GM18520 (cell line): ENCODE results near the gene AHCY.
"Not testable (repeated sequence)": the region's sequence is repeated elsewhere in the genome, so short reads cannot be mapped to it uniquely, and the experiment has no call there.

Experiments
- ATAC-seq: cut with Tn5 transposase; IDR thresholded peaks from one replicate; pipeline ENCODE4 v1.9.1; 2021; ENCODE audit not compliant: unreplicated experiment

AHCY gene

DNA sequence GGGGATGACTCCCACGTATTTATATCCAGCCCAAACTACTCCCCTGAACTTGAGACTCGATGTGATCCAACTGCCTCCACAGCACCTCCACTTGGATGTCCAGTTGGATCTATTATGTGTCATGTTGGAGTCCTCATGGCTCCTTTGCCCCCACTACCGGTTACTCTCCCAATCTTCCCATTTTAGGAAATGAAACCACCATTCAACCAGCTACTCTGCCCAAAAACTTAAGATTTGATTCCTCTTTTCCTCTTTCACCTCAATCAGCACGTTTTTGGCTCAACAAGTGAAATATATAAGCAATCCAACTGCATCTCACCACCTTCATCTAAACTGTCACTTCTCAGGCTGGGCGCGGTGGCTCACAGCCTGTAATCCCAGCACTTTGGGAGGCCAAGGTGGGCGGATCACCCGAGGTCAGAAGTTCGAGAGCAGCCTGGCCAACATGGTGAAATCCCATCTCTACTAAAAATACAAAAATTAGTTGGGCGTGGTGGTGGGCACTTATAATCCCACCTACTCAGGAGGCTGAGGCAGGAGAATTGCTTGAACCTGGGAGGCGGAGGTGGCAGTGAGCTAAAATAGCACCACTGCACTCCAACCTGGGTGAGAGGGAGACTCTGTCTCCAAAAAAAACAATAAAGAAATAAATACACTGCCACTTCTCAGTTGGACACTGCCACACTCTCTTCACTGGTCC, 3.4 kb downstream of the AHCY start:
- ATAC-seq, result no peak

DNA sequence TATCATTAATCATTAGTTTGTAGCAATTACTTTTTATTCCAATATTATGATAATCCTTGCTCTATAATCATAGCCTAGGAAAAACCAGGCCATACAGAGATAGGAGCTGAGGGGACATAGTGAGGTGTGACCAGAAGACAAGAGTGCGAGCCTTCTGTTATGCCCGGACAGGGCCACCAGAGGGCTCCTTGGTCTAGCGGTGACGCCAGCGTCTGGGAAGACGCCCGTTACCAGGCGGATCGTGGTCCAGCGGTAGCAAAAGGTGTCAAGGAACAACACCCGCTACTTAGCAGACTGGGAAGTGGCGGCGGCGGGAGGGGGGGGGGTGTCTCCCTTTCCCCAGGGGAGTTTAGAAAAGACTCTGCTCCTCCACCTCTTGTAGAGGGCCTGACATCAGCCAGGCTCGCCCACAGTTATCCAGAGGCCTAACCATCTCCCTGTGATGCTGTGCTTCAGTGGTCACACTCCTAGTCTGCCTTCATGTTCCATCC, 4.8 kb downstream of the AHCY start:
- ATAC-seq, result not testable (repeated sequence)

DNA sequence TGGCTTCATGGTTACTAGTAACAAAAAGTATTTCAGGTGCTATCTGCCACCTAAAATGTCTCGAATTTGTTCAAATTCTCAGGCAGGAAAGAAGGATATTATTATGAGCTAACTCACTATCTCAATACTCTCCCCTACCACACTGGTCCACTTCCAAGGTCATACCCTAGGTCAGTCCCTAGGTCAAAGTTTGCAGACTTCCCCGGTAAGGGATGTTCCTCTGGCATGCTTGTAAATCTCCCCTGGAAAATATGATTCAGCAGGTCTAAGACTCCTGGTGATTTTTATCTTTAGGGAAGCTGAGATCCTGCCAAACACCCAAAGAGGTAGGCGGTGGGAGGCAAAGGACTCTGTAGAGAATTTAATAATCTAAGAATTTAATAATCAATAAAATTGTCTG, 6.7 kb downstream of the AHCY start:
- ATAC-seq, result no peak

DNA sequence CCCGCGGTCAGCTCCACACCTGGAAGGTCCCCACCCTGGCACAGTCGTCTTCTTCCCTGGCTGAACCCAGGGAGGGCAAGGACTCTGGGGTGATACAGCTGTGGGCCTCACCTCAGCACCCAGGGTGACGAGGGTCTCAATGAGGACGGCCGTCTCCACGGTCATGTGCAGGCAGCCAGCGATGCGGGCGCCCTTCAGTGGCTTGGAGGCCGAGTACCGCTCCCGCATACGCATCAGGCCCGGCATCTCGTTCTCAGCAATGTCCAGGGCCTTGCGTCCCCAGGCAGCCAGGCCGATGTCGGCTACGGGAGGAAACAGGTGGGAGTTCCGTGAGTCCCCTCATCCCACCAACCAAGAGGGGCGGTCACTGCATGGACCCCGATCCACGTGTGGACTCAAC, 7.9 kb downstream of the AHCY start:
- no peak for ATAC-seq

DNA sequence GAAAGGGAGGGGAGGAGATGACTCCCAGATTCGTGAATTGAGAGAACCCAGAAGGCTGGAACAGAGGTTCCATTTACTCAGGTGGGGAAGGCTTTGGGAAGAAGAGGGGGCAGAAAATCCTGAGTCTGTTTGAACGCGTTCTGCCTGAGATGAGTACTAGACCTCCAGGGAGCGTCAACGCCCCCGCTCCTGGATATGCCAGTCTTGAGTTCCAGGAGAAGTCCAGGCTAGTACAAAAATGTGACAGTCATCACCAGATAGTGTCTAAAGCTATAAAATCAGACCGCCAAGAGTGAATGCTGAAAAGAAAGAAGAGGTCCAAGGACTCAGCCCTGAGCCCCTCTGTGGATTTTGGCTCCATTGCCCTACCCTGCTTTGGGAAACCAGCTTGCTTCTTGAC, 8.6 kb downstream of the AHCY start:
- ATAC-seq, result no peak

DNA sequence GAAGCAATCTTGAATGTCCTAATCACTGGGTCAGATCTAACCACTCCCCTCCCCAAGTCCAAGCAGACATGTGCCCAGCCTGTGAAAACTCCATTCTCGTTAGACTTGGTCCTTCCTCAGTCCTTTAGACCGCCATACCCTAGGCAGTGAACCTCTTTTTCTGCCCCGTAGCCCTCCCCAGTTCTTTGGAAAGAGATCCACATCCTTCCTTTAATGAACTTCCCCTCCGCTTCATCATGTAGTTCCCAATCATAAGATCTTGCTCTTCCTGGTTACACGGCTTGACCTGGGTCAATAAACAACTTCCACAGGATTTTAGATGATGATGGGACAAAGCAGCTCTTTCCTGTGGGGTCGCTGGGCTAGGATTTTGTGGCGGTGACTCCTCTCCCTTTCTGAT, 9.6 kb downstream of the AHCY start:
- no peak for ATAC-seq

DNA sequence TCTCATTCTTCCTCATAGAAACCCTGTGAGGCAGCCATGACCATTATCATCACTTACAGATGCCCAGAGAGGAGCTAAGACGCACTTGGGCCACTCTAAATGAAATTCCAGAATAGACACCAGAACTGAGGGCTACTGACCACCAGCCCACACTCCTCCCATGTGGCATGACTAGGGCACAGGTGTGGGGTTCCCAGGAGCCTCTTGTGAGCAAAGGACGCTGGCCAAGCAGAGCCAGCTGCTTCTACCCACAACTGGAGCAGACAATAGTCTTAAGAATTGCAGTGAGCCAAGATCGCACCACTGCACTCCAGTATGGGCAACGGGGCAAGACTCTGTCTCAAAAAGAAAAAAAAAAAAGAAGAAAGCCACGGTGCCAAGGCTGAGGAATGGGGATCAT, 10.0 kb downstream of the AHCY start:
- ATAC-seq, result no peak

DNA sequence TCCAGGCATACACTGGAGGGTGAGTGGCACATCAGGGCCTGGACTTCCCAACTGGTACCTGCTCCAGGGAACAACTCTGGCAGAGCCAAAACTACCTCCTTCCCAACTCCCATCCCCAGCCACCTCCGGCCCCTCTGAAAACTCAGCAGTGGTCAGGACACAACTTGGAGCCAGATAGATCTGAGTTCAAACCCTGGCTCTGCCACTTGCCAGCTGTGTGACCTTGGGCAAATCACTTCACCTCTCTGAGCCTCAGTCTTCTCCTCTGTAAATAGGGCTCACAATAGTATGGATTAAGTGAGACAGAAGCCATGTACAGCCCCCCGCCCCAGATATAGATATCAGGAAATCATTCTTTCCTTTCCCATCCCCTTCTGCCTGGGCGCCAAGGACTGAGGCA, 10.7 kb downstream of the AHCY start:
- ATAC-seq, result no peak

DNA sequence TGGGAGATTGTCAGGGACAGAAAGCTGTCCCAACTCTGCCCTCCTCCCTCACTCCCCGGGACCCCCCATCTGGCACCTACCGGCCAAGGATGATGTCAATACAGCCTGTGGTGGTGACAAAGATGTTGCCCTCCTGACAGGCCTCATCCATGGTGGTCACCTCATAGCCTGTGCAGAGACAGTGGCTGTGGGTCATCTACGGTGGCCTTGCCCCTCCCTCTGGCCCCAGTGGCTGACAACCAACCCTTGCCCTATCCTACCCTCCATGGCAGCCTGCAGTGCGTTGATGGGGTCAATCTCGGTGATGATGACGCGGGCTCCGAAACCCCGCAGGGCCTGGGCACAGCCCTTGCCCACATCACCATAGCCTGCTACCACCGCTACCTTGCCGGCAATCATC, 12.7 kb downstream of the AHCY start:
- ATAC-seq, result no peak

DNA sequence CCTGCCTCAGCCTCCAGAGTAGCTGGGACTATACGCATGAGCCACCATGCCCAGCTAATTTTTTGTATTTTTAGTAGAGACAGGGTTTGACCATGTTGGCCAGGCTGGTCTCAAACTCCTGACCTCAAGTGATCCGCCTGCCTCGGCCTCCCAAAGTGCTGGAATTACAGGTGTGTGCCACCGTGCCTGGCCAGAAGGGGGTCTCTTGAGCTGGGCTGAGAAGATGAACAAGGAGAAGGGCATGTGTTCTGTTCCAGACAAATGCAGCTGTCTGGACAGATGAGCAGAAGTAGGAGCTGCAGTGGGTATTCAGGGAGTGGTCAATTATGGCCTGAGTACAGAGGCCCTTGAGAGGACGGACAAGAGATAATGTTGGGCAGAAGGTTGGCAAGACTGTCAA, 15.7 kb downstream of the AHCY start:
- not testable (repeated sequence) for ATAC-seq

DNA sequence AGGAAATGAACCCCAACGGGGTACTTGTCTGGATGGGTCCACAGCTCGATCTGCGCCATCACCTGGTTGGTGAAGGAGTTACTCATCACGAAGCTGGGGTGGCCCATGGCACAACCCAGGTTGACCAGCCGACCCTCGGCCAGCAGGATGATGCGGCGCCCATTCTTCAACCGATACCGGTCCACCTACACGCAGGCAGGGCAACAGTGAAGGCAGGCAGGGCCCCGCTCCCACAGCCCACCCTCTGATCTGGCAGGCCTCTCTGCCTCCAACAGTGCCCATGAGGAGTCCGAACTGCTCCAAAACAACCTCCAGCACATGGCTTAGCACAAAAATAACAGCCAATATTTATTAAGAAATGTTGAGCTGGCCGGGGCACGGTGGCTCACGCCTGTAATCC, 17.7 kb downstream of the AHCY start:
- ATAC-seq, result no peak

DNA sequence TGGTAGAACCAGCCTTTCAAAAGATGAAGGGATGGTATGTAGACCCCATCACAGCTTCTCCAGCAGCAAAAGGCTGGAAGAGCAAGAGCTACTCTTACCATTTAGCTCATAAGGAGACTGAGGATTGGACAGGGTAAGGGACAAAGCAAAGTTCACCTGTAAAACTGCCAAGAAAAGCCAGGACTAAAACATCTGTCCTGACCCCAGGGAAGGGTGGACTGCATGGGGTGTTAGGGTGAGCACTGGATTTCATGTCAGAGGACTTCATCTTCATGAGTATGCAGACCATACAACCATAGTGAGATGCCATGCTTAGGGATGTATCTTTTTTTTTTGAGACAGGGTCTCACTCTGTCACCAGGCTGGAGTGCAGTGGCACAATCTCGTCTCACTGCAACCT, 19.3 kb downstream of the AHCY start:
- no peak for ATAC-seq

DNA sequence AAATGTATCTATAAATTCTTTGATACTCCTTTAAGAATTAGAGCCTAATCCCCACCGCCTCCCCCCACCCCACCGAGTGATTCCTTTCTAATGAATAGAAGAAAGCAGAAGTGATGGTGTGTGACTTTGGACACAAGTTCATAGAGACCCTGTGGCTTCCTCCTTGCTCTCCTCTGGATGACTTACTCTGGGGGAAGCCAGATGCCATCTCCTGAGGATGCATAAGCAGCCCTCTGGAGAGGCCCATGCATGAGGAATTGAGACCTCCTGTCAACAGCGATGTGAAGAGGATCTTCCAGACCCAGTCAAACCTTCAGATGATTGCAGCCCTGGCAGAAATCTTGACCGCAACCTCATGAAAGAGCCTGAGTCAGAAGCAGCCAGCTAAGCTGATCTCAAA, 21.1 kb downstream of the AHCY start:
- no peak for ATAC-seq

DNA sequence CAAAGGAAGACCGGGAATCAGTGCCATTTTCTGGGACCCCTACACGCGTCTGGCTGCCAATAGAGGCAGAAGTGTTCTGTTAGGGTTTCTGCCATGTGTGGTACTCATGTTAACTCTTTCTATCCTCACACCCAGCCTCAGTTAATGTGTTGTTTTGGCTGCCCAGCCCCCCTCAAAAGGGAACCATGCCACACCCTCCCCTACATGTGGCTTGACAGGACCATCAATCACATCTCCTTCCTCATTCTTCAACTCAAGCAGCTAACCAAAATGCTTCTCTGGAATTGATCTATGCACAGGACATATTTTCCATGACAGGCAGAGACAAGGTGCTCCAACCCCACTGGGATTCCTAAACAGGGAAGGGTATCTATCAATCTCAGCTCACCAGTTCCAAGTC, 22.0 kb downstream of the AHCY start:
- no peak for ATAC-seq

DNA sequence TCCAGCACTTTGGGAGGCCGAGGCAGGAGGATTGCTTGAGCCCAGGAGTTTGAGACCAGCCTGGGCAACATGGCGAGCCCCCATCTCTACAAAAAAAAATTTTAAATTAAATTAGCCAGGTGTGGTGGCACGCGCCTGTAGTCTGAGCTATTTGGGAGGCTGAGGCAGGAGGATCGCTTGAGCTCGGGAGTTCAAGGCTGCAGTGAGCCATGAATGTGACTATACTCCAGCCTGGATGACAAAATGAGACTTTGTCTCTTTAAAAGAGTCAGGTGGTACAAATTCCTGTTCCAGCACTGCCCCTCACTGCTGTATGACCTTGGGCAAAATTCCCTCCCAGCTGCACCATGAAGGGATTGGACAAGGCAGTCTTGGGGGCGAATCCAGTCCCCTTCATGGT, 28.5 kb downstream of the AHCY start:
- no peak for ATAC-seq

DNA sequence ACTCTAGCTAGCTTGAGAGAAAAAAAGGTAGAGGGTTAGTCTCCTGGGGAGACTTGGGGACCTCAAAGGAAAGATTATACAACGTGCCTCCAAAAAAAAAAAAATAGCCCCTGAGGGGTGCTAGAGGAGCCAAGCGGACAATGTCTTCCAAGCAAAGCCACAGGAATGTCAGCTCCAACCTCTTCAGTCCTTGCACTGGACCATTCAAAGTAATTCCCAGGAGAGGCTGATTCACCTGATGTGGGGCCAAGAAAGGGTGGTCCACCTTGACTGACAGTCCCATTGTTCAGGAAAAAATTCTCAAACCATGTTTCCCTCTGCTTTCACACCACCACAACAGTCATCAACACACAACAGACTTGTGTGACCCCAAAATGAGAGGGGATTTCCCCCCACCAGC, 31.2 kb downstream of the AHCY start:
- no peak for ATAC-seq

DNA sequence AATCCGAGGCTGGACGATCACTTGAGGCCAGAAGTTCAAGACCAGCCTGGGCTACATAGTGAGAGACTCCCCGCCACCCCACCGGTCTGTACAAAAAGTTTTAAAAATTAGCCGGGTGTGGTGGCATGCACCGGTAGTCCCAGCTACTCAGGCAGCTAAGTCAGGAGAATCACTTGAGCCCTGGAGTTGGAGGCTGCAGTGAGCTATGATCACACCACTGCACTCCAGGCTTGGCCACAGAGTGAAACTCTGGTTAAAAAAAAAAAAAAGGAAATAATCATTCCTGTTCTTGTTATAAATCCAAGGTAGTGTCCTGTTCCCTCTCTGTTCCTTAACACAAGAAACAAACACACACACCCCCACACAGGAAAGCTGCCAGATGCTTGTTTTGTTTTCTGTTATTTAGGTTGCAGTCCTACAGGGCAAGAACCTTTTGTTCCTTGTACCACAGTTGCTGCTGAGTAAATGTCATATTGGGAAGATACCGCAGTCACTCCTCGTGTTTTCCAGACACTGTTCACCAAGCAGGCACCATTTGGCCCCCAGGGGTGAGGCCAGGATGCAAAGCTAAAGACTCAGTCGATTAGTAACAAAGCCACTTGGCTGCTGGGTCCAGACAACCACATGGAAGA, 33.0 kb downstream of the AHCY start:
- ATAC-seq, result no peak

DNA sequence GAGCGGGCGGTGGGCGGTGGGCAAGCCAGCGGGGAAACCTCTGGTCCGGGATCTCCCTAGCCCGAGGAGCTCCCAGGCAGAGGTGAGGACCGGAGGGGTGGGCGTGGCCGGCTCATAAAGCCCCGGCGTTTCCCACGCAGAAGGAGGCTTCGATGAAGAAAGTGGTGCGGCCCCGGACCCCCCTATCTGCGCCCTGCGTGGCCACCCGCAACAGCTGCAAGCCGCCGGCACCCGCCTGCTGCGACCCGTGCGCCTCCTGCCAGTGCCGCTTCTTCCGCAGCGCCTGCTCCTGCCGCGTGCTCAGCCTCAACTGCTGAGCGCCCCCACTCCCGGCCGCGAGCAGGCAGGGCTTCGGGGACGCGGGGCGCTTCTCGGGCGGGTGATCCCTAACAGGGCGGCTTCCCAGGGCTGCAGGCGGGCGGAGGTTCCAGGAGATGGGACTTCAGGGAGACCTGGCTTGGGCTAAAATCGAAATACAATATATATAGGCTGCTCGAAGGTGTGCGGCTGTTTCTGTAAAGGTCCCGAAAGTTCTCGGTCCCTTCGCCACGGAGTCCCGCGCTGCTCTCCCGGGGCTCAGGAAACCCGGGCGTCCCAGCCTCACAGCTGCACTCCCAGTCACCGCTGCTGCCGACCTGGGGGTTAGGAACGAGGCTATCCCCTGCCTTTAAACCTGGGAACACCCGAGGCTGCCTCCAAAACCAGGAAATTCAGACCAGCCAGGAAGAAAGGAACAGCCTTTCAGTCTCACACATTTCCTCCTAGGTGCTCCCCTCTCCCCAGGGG, 34.1 kb downstream of the AHCY start:
- no peak for ATAC-seq

DNA sequence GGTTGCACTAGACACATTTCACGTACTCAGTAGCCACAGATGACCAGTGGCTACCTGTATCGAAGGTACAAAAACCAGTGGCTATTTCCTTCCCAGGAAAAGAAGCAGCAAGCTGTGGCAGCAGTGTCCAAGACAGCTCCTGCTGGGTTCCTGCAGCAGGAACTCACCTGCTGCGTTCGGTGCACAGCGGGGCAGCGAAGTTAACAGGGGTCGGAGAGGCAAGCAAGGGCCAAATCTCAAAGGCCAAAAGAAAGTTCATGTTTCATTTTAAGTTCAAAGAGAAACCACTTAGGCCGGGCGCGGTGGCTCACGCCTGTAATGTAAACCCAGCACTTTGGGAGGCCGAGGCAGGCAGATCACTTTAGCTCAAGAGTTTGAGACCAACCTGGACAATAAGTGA, 35.0 kb downstream of the AHCY start:
- ATAC-seq, result no peak

DNA sequence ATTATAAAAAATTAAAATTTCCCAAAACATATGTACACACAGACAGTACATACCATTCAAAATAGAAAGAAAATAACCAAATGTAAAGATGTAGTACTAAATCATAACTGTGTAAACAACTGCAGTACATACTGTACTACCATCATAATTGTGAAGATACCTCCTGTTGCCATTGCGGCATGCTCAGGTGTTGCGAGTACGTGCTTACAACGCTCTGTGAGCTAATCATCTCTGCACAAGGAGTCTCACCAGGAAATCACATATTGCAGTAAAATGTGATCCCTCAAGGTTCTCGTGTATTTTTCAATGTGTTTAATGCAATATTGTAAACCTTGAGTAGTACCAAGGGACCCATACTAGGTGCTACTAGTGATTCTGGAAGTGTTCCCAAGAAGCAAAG, 39.0 kb downstream of the AHCY start:
- no peak for ATAC-seq

DNA sequence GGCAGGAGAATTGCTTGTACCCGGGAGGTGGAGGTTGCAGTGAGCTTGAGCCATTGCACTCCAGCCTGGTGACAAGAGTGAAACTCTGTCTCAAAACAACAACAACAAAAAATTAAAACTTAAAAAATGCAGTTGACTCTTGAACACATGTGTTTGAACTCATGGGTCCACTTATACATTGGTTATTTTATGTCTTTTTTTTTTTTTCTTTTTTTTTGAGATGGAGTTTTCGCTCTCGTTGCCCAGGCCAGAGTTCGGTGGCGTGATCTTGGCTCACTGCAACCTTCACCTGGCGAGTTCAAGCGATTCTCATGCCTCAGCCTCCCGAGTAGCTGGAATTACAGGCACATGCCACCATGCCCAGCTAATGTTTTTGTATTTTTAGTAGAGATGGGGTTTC, 39.7 kb downstream of the AHCY start:
- ATAC-seq, result not testable (repeated sequence)
